GM12878 (cell line): ENCODE measurements around the gene CSTPP1. TPM values are rescaled to one million over a fixed set of nuclear protein-coding genes. Genes with fewer than 3 reads are reported as not detected.

Experiments
- CBX5 ChIP-seq: sonication (generic); IDR thresholded peaks from 2 replicates; pipeline ENCODE4 v1.6.1; 2016; ENCODE audit warnings: low read depth, moderate library complexity, mild to moderate bottlenecking, inconsistent platforms
- DPF2 ChIP-seq: fragments of 450-650 bp; IDR thresholded peaks from 2 replicates; pipeline ENCODE4 v1.6.1; 2017; ENCODE audit warnings: mild to moderate bottlenecking
- IKZF1 ChIP-seq: fragments of 450-650 bp; conservative IDR thresholded peaks from 2 replicates; pipeline ENCODE4 v1.6.1; 2017; ENCODE audit warnings: antibody characterized with exemption, mild to moderate bottlenecking
- IRF3 ChIP-seq: fragments of 450-650 bp; IDR thresholded peaks from 2 replicates; pipeline ENCODE4 v1.6.1; 2014; ENCODE audit warnings: mild to moderate bottlenecking
- JUNB ChIP-seq: IDR thresholded peaks from 2 replicates; pipeline ENCODE4 v1.6.1; 2016; ENCODE audit warnings: antibody characterized with exemption, mild to moderate bottlenecking
- MAX ChIP-seq: IDR thresholded peaks from 2 replicates; pipeline ENCODE4 v1.6.1; 2012; ENCODE audit warnings: low read depth, low read length, improper control_type of control experiment
- MEF2A ChIP-seq: IDR thresholded peaks from 2 replicates; pipeline ENCODE4 v1.6.1; 2011; ENCODE audit warnings: low read depth, mild to moderate bottlenecking, low read length, moderate library complexity; ENCODE audit not compliant: insufficient read depth
- MEF2B ChIP-seq: fragments of 450-650 bp; IDR thresholded peaks from 2 replicates; pipeline ENCODE4 v1.6.1; 2018; ENCODE audit warnings: mild to moderate bottlenecking, moderate library complexity; ENCODE audit not compliant: partially characterized antibody, poor library complexity, severe bottlenecking
- MLLT1 ChIP-seq: fragments of 450-650 bp; IDR thresholded peaks from 2 replicates; pipeline ENCODE4 v1.6.1; 2016; ENCODE audit warnings: mild to moderate bottlenecking
- NFIC ChIP-seq: IDR thresholded peaks from 2 replicates; pipeline ENCODE4 v1.6.1; 2012; ENCODE audit warnings: low read depth, mild to moderate bottlenecking, inconsistent platforms, low read length, moderate library complexity
- NFXL1 ChIP-seq: fragments of 450-650 bp; IDR thresholded peaks from 2 replicates; pipeline ENCODE4 v1.6.1; 2017; ENCODE audit warnings: antibody characterized with exemption, mild to moderate bottlenecking, borderline replicate concordance
- NR2C1 ChIP-seq: fragments of 450-650 bp; IDR thresholded peaks from 2 replicates; pipeline ENCODE4 v1.6.1; 2017; ENCODE audit warnings: antibody characterized with exemption, mild to moderate bottlenecking, moderate library complexity
- POLR2A ChIP-seq: IDR thresholded peaks from 2 replicates; pipeline ENCODE4 v1.6.1; 2011; ENCODE audit warnings: low read depth, mild to moderate bottlenecking, low read length
- RCOR1 ChIP-seq: conservative IDR thresholded peaks from 2 replicates; pipeline ENCODE4 v1.6.1; 2012; ENCODE audit warnings: low read depth, low read length, improper control_type of control experiment
- SMAD1 ChIP-seq: fragments of 450-650 bp; IDR thresholded peaks from 2 replicates; pipeline ENCODE4 v1.6.1; 2018; ENCODE audit warnings: mild to moderate bottlenecking, low read depth; ENCODE audit not compliant: partially characterized antibody
- STAT3 ChIP-seq: IDR thresholded peaks from 2 replicates; pipeline ENCODE4 v1.6.1; 2011; ENCODE audit warnings: low read depth, low read length, improper control_type of control experiment
- TAF1 ChIP-seq: IDR thresholded peaks from 2 replicates; pipeline ENCODE4 v1.6.1; 2011; ENCODE audit warnings: mild to moderate bottlenecking, low read depth, low read length, borderline replicate concordance
- TBL1XR1 ChIP-seq: IDR thresholded peaks from 2 replicates; pipeline ENCODE4 v1.6.1; 2012; ENCODE audit warnings: low read depth, low read length, improper control_type of control experiment
- YY1 ChIP-seq: IDR thresholded peaks from 2 replicates; pipeline ENCODE4 v1.6.1; 2011; ENCODE audit warnings: low read depth, mild to moderate bottlenecking, low read length
- ZBTB11 ChIP-seq: fragments of 450-650 bp; formaldehyde crosslinking; IDR thresholded peaks from 2 replicates; pipeline ENCODE4 v1.5.0; 2022; ENCODE audit warnings: mild to moderate bottlenecking, missing genetic modification characterization
- ZBTB40 ChIP-seq: fragments of 450-650 bp; IDR thresholded peaks from 2 replicates; pipeline ENCODE4 v1.6.1; 2016; ENCODE audit warnings: mild to moderate bottlenecking, moderate library complexity, borderline replicate concordance
- polyA plus RNA-seq, 11 experiments: library from polyadenylated mRNA; depleted of rRNA in 4 of 11; unstranded in 6 of 11; stranded (reverse) in 5 of 11; fragments of >200 nt; fragmentation: Nextera tagmentation in 4 of 11; fragmentation: Illumina TruSeq in 1 of 11; extraction: Ambion mirVana in 4 of 11; extraction: Trizol in 1 of 11; gene quantifications; 1 replicate in 1 of 11; 2 replicates in 10 of 11; pipeline versions ENCODE4 v1.2.1 to v1.2.3, GENCODE V29; 2011 to 2016; ENCODE audit warnings: inconsistent platforms in 2 of 11, missing spikeins in 2 of 11, low read depth in 1 of 11
- total RNA-seq, 4 experiments: library from RNA; depleted of rRNA in 3 of 4; stranded (reverse); fragments of >200 nt in 3 of 4; fragmentation: Illumina TruSeq in 1 of 4; extraction: Trizol in 1 of 4; gene quantifications; 2 replicates each; pipeline versions ENCODE4 v1.2.1 to v1.2.3, GENCODE V29; 2013 to 2021

CSTPP1 gene
- total and polyA plus RNA-seq, 10 of the 15 experiments (the other 5 are each of a cell fraction or from before 2014, with no cell fraction given): 7.1 to 23.4 (median 17.5) TPM

GRCh38 chr11:46976182-46976854, 39.8 kb downstream of the CSTPP1 start (continued):
- no peak for TF ChIP-seq POLR2A
- TF ChIP-seq NFIC: peak; percentile 95
- no peak for TF ChIP-seq YY1
- TF ChIP-seq STAT3: 0 out of 2 replicates have a peak, but pooled peaks have one; percentile 9
- TF ChIP-seq NFXL1: no peak
- TF ChIP-seq ZBTB11: no peak
- TF ChIP-seq MAX: no peak
- TF ChIP-seq DPF2: peak; percentile 70; the same call in 1 of the 2 replicates
- peak; percentile 85; the same call in 1 of the 2 replicates for TF ChIP-seq CBX5
- TF ChIP-seq RCOR1: no peak
- no peak for TF ChIP-seq IRF3
- peak; percentile 53; the same call in 1 of the 2 replicates for TF ChIP-seq IKZF1
- no peak for TF ChIP-seq MLLT1
- TF ChIP-seq NR2C1: no peak
- TF ChIP-seq MEF2A: peak; percentile 88
- peak; percentile 96 for TF ChIP-seq JUNB
- no peak for TF ChIP-seq TAF1
- no peak for TF ChIP-seq SMAD1
- no peak for TF ChIP-seq TBL1XR1
- TF ChIP-seq ZBTB40: peak; percentile 51; the same call in 1 of the 2 replicates
- TF ChIP-seq MEF2B: peak; percentile 53
